Panc1 (cell line): ENCODE measurements around the gene FRMD7. TPM values are rescaled to one million over a fixed set of nuclear protein-coding genes. Genes with fewer than 3 reads are reported as not detected.

Experiments
- ATAC-seq: fragments of 200-7000 bp; cut with Tn5 transposase; 2 replicates; pipeline ENCODE4 v1.9.1; 2020; ENCODE audit warnings: mild to moderate bottlenecking, moderate library complexity
- BruUV-seq: library from RNA; stranded (reverse); fragments of 400-500 nt; replicated peaks from 2 replicates; lab custom pipeline; 2021; lab: Mats Ljungman, UMichigan
- CTCF ChIA-PET: fragments of 300-600 bp; sonication (Branson Sonifier 250); formaldehyde crosslinking; loops from one replicate; lab custom pipeline; 2022; ENCODE audit warnings: antibody characterized with exemption; lab: Charles Lee
- POLR2A ChIA-PET: fragments of 300-600 bp; sonication (Branson Sonifier 250); formaldehyde crosslinking; loops from one replicate; lab custom pipeline; 2022; ENCODE audit warnings: antibody characterized with exemption; lab: Charles Lee
- DNase-seq: peaks from one replicate; pipeline ENCODE4 v3.0.0-alpha.2; 2010; ENCODE audit warnings: low read depth, low spot score
- H3K27ac ChIP-seq: 2 replicates; pipeline ENCODE4 v1.5.1; 2011; ENCODE audit warnings: mild to moderate bottlenecking, low read length, inconsistent platforms
- H3K27me3 ChIP-seq: fragments of 200-500 bp; sonication (Bioruptor generic); 2 replicates; pipeline ENCODE4 v1.6.0; 2014; ENCODE audit warnings: low read length, inconsistent platforms; ENCODE audit not compliant: control insufficient read depth, insufficient read depth
- H3K36me3 ChIP-seq: fragments of 200-500 bp; sonication (Bioruptor generic); 2 replicates; pipeline ENCODE4 v1.5.1; 2014; ENCODE audit warnings: inconsistent platforms, mild to moderate bottlenecking, low read length, moderate library complexity; ENCODE audit not compliant: control insufficient read depth, insufficient read depth
- H3K4me1 ChIP-seq: 2 replicates; pipeline ENCODE4 v1.5.1; 2011; ENCODE audit warnings: inconsistent platforms, mild to moderate bottlenecking, low read length, moderate library complexity; ENCODE audit not compliant: control insufficient read depth, insufficient read depth
- H3K4me3 ChIP-seq, 2 experiments: 2 replicates each; pipeline ENCODE4 v1.5.1; 2011 to 2012; ENCODE audit warnings: low read depth in 2 of 2, low read length in 2 of 2, mild to moderate bottlenecking in 2 of 2, inconsistent platforms in 1 of 2, moderate library complexity in 1 of 2
- H3K9me3 ChIP-seq: fragments of 200-500 bp; sonication (Bioruptor generic); 2 replicates; pipeline ENCODE4 v1.5.1; 2014; ENCODE audit warnings: low read depth, mild to moderate bottlenecking, inconsistent platforms, low read length, moderate library complexity; ENCODE audit not compliant: control insufficient read depth, insufficient read depth
- CTCF ChIP-seq: fragments of 450-650 bp; IDR thresholded peaks from 2 replicates; pipeline ENCODE4 v1.5.1; 2017; ENCODE audit warnings: mild to moderate bottlenecking
- POLR2AphosphoS5 ChIP-seq: IDR thresholded peaks from 2 replicates; pipeline ENCODE4 v1.6.1; 2012; ENCODE audit warnings: mild to moderate bottlenecking, low read depth, low read length, moderate library complexity
- SIN3A ChIP-seq: IDR thresholded peaks from 2 replicates; pipeline ENCODE4 v1.6.1; 2012; ENCODE audit warnings: low read depth, mild to moderate bottlenecking, low read length, moderate library complexity, borderline replicate concordance; ENCODE audit not compliant: insufficient read depth
- TCF7L2 ChIP-seq: IDR thresholded peaks from 2 replicates; pipeline ENCODE4 v1.6.1; 2011; ENCODE audit warnings: mild to moderate bottlenecking, low read depth, low read length, inconsistent platforms
- in situ Hi-C: cut with HindIII; loops from 2 replicates; pipeline ENCODE4 v1.10.0; 2016; ENCODE audit warnings: low sequenced_read_pairs, low pct_unique_long_range_greater_than_20kb
- intact Hi-C: fragments of 100-400 bp; cut with micrococcal nuclease; formaldehyde crosslinking; loops from one replicate; pipeline ENCODE4 v1.10.0; 2022; ENCODE audit not compliant: unreplicated experiment
- total RNA-seq: library from RNA; stranded (reverse); gene quantifications from one replicate; pipeline ENCODE4 v1.2.1, GENCODE V29; 2021; ENCODE audit not compliant: unreplicated experiment
- TF ChIP-seq, protein P1 (sequence below), 2 experiments: IDR thresholded peaks; 2 replicates each; pipeline ENCODE4 v1.6.1; 2011 to 2012; ENCODE audit warnings: low read depth in 2 of 2, control low read depth in 1 of 2, low read length in 1 of 2, mild to moderate bottlenecking in 1 of 2, moderate library complexity in 1 of 2; ENCODE audit not compliant: insufficient read depth in 1 of 2

FRMD7 gene
- total RNA-seq, 1 experiment from 2014 or later, result not detected

DNA sequence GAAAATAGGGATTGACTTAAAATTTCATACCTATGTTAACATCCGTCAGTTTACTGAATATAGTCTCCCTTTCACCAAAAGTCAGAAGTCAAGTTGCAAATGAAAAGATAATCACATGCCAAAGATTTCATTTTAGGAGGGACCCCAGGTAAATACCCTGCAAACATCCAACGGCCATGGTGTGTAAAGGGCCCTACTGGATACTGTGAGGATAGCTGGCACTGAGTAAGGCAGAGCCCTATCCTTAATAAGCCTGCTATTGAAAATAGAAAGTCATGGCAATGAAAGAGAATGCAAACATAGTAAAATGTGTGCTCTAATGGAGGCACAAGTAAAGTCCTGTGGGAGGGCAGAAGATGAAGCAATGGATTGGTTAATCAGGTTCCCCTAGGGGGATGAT, 83.8 kb downstream of the FRMD7 start:
- CTCF ChIA-PET, result no interaction called here
- TF ChIP-seq TCF7L2, result no peak
- TF ChIP-seq SIN3A, result no peak
- no peak for TF ChIP-seq CTCF
- TF ChIP-seq POLR2AphosphoS5, result no peak
- TF ChIP-seq, protein P1, sequence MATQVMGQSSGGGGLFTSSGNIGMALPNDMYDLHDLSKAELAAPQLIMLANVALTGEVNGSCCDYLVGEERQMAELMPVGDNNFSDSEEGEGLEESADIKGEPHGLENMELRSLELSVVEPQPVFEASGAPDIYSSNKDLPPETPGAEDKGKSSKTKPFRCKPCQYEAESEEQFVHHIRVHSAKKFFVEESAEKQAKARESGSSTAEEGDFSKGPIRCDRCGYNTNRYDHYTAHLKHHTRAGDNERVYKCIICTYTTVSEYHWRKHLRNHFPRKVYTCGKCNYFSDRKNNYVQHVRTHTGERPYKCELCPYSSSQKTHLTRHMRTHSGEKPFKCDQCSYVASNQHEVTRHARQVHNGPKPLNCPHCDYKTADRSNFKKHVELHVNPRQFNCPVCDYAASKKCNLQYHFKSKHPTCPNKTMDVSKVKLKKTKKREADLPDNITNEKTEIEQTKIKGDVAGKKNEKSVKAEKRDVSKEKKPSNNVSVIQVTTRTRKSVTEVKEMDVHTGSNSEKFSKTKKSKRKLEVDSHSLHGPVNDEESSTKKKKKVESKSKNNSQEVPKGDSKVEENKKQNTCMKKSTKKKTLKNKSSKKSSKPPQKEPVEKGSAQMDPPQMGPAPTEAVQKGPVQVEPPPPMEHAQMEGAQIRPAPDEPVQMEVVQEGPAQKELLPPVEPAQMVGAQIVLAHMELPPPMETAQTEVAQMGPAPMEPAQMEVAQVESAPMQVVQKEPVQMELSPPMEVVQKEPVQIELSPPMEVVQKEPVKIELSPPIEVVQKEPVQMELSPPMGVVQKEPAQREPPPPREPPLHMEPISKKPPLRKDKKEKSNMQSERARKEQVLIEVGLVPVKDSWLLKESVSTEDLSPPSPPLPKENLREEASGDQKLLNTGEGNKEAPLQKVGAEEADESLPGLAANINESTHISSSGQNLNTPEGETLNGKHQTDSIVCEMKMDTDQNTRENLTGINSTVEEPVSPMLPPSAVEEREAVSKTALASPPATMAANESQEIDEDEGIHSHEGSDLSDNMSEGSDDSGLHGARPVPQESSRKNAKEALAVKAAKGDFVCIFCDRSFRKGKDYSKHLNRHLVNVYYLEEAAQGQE (IDR thresholded peaks at IDR 0.05; ENCODE audit: insufficient read depth in 1 of 2, low read depth in 2 of 2, low read length in 1 of 2), result no peak
- POLR2A ChIA-PET, result no interaction called here
- Histone ChIP-seq H3K4me1 (no peaks in the 10 kb centered on the region; the same call in 1 of the 2 replicates), H3K27ac (no peak overlapping the region), H3K36me3 (no peaks in the 10 kb centered on the region), H3K4me3 (no peak overlapping the region), H3K9me3 (no peaks in the 10 kb centered on the region), H3K27me3 (no peaks in the 10 kb centered on the region)
- intact Hi-C loops, result no loop called here
- no TSS peak for BruUV-seq
- ATAC-seq (no peak), DNase-seq (no peak)
- in situ Hi-C loops, result no loop called here

DNA sequence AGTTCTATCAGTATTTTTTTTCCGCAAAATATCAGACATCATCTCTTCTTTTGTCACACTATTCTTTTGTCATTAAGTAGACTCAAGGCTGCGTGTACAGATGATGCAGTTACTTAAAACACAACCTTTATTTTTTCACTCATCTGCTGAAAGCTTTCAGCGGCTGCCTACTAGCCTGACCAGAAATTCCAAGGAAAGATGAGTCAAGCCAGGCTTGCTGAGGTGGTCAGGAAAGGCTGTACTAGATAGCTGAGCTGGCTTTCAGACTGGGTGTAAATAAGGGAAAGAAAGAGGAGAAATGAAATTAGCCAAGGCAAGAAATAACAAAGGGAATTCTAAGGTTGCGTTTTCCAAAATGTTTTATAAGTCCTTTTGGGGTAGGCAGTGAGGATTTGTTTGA, 86.8 kb downstream of the FRMD7 start:
- Histone ChIP-seq H3K4me1 (no peaks in the 10 kb centered on the region; the same call in 1 of the 2 replicates), H3K27ac (no peak overlapping the region), H3K27me3 (no peaks in the 10 kb centered on the region), H3K4me3 (no peak overlapping the region), H3K9me3 (no peaks in the 10 kb centered on the region), H3K36me3 (no peaks in the 10 kb centered on the region)
- BruUV-seq, result no TSS peak
- intact Hi-C loops (no loop called here), in situ Hi-C loops (no loop called here)
- TF ChIP-seq, protein P1 (IDR thresholded peaks at IDR 0.05; ENCODE audit: insufficient read depth in 1 of 2, low read depth in 2 of 2, low read length in 1 of 2), result no peak
- TF ChIP-seq TCF7L2, result no peak
- no peak for TF ChIP-seq POLR2AphosphoS5
- TF ChIP-seq SIN3A, result no peak
- no peak for TF ChIP-seq CTCF
- ChIA-PET POLR2A (no interaction called here), CTCF (no interaction called here)
- no peak for ATAC-seq
- DNase-seq, result no peak
